Globus pallidus (tissue), 1 donor: ENCODE measurements around the gene PPARD.
"Not testable (repeated sequence)": the region's sequence is repeated elsewhere in the genome, so short reads cannot be mapped to it uniquely, and the experiment has no call there.

Experiments
- DNase-seq: peaks from one replicate; pipeline ENCODE4 v3.0.0-alpha.2; 2015; ENCODE audit warnings: low spot score

Gene PPARD

GRCh38 chr6:35342258-35343091, at the start of gene PPARD:
PPARD (plus strand) TSS chr6:35342558; CDS start chr6:35411088, 68,530 bp downstream.
- peak; percentile 97 for DNase-seq

GRCh38 chr6:35293681-35294080, 48.7 kb upstream of the PPARD start:
- DNase-seq = no peak

GRCh38 chr6:35294308-35294945, 47.9 kb upstream of the PPARD start:
- no peak for DNase-seq

- DNase-seq = no peak
Observed at GRCh38 chr6:35295036-35295435, 47.3 kb upstream of the PPARD start.

- DNase-seq = no peak
Observed at GRCh38 chr6:35295521-35296315, 46.6 kb upstream of the PPARD start.

- DNase-seq = no peak
Observed at GRCh38 chr6:35296931-35297600, 45.3 kb upstream of the PPARD start.

GRCh38 chr6:35297601-35298481, 44.5 kb upstream of the PPARD start, which contains the start of gene DEF6:
DEF6 (plus strand) TSS chr6:35297818; CDS start chr6:35297857, 39 bp downstream.
- DNase-seq = peak; percentile 46

GRCh38 chr6:35298625-35299140, 43.7 kb upstream of the PPARD start:
- no peak for DNase-seq

GRCh38 chr6:35299674-35300073, 42.7 kb upstream of the PPARD start:
- DNase-seq = peak; percentile 40

GRCh38 chr6:35300848-35301247, 41.5 kb upstream of the PPARD start:
- no peak for DNase-seq

GRCh38 chr6:35302604-35303241, 39.6 kb upstream of the PPARD start:
- peak; percentile 31 for DNase-seq

- no peak for DNase-seq
Observed at GRCh38 chr6:35304299-35304698, 38.1 kb upstream of the PPARD start.

GRCh38 chr6:35305117-35305516, 37.2 kb upstream of the PPARD start:
- no peak for DNase-seq

GRCh38 chr6:35307138-35307537, 35.2 kb upstream of the PPARD start:
- not testable (repeated sequence) for DNase-seq

GRCh38 chr6:35308543-35308942, 33.8 kb upstream of the PPARD start:
- DNase-seq = not testable (repeated sequence)

- DNase-seq = no peak
Observed at GRCh38 chr6:35309611-35310264, 32.6 kb upstream of the PPARD start.

- no peak for DNase-seq
Observed at GRCh38 chr6:35310265-35310831, 32.0 kb upstream of the PPARD start.

- no peak for DNase-seq
Observed at GRCh38 chr6:35311390-35312075, 30.8 kb upstream of the PPARD start.
